WI38 (cell line): ENCODE data around the gene ERO1B.
"Not testable (repeated sequence)": the region's sequence is repeated elsewhere in the genome, so short reads cannot be mapped to it uniquely, and the experiment has no call there.

Experiments
- H3K4me3 ChIP-seq: 2 replicates; pipeline ENCODE4 v1.5.1; 2011; ENCODE audit warnings: low read depth, mild to moderate bottlenecking, control low read depth, low read length
- CTCF ChIP-seq: IDR thresholded peaks from 2 replicates; pipeline ENCODE4 v1.5.1; 2012; ENCODE audit warnings: low read depth, mild to moderate bottlenecking, control low read depth, low read length

Gene ERO1B

GRCh38 chr1:236193184-236193583 lies 88.6 kb downstream of the ERO1B start:
- no peak for TF ChIP-seq CTCF
- no peak overlapping the region for H3K4me3 ChIP-seq

- not testable (repeated sequence) for H3K4me3 ChIP-seq
These were observed 93.7 kb downstream of the ERO1B start for GRCh38 chr1:236188084-236188483.

DNA sequence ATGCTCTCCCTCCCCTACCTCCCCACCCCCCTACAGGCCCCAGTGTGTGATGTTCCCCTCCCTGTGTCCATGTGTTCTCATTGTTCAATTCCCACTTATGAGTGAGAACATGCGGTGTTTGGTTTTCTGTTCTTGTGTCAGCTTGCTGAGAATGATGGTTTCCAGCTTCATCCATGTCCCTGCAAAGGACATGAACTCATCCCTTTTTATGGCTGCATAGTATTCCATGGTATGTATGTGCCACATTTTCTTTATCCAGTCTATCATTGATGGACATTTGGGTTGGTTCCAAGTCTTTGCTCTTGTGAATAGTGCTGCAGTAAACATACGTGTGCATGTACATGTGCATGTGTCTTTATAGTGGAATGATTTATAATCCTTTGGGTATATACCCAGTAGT lies 95.3 kb downstream of the ERO1B start:
- H3K4me3 ChIP-seq, result not testable (repeated sequence)

DNA sequence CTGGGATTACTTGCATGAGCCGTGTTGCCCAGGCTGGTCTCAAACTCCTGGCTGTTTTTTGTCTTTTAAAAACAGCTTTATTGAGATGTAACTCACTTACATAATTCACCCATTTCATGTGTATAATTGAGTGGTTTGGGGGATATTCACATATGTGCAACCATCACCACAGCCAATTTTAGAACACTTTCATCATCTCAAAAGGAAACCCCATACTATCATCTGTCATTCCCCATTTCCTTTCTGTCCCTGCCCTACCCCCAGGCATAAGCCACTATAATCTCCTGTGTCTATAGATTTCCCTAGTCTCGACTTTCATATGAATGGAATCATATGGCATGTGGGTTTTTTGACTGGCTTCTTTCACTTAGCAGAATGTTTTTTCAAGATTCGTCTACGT lies 96.1 kb downstream of the ERO1B start:
- no peak for TF ChIP-seq CTCF
- H3K4me3 ChIP-seq, result no peak overlapping the region

DNA sequence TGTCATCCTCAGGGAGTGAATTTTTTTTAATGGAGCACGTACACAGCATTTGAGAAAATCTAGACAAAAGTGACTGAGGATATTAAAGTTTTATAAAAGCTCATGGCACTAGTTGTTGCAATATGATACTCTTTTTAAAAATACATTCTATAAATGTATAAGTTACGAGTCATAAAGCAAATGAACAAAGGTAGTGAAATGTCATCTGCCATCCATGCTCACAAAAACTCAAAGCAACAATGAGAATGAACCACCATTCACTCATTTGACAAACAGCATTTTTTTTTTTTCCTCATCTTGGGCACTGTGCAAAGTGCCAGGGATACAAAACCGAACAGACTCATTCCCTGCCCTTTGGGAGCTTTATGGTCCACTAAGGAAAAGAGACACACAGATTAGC lies 100.7 kb downstream of the ERO1B start:
- TF ChIP-seq CTCF, result no peak

DNA sequence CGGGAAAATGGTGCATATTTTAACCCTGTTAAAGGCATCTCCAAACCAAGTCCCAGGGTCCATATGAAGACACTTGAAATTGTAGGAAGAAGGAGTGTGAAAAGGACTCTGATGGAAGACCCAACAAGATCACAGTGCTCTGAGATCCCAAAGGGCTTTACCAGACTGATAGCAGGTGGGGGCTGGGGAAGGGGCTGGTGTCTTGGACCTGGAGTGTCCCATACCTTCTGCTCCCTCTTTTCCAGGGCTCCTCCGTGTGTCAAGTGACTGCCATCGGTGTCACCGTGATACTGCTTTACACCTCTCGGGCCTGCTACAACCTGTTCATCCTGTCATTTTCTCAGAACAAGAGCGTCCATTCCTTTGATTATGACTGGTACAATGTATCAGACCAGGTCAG lies 102.1 kb downstream of the ERO1B start:
- TF ChIP-seq CTCF, result no peak
- H3K4me3 ChIP-seq, result no peak overlapping the region

More for the DNA sequence above, 100.7 kb downstream of the ERO1B start:
- no peak overlapping the region for H3K4me3 ChIP-seq

GRCh38 chr1:236176337-236177336 lies 105.1 kb downstream of the ERO1B start:
- TF ChIP-seq CTCF, result no peak
- H3K4me3 ChIP-seq, result no peak overlapping the region

DNA sequence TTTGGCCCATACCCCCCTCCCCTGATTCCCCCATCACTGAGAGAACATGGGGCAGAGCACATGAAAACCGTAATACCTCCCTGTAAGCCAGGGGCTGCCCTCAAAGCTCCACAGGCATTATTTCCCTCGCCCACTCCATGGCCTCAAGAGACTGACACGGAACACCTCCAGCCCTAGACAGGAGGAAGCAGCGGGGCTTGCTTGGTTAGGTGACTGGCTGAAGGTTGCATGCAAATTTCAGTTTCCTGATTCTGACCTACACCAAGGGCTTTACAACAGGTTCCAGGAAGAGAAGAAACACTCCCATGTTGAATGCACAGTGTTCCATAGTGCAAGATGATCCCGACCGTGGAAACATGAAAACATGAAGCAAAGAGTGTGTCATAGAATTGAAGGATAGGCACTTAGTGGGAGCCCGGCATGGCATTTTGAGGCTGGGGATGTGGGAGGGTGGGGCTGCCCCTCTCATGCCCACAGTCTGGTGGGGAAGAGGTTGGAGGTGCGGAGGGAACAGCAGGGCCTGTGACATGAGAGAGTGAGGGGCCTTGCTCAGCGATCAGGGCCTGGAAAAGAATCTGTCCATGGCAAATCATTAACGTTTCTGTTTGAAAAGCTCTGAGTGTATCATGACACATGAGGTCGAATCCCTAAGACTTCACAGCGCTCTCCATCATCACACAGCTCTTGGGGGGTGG lies 106.0 kb downstream of the ERO1B start:
- H3K4me3 ChIP-seq, result no peak overlapping the region
- TF ChIP-seq CTCF, result no peak
